GM12874 (cell line): Measurements from ENCODE around the gene EGLN1.

Experiments used
- CTCF ChIP-seq: IDR thresholded peaks from 2 replicates; pipeline ENCODE4 v1.5.1; 2011; ENCODE audit warnings: low read depth, mild to moderate bottlenecking, control low read depth, low read length, moderate library complexity; ENCODE audit not compliant: insufficient read depth

Gene EGLN1

GRCh38 chr1:231418101-231418740 lies 3.9 kb downstream of the EGLN1 start:
- TF ChIP-seq CTCF: no peak

GRCh38 chr1:231417513-231417912 lies 4.6 kb downstream of the EGLN1 start:
- TF ChIP-seq CTCF: no peak

GRCh38 chr1:231416901-231417300 lies 5.2 kb downstream of the EGLN1 start:
- no peak for TF ChIP-seq CTCF

- no peak for TF ChIP-seq CTCF
These were observed 7.0 kb downstream of the EGLN1 start for GRCh38 chr1:231415018-231415583.

GRCh38 chr1:231414260-231415016 lies 7.6 kb downstream of the EGLN1 start:
- TF ChIP-seq CTCF: no peak

GRCh38 chr1:231413749-231414082 lies 8.4 kb downstream of the EGLN1 start:
- no peak for TF ChIP-seq CTCF

GRCh38 chr1:231411036-231411531 lies 11.0 kb downstream of the EGLN1 start:
- no peak for TF ChIP-seq CTCF
